GM12878 (cell line): ENCODE data around the gene CTBS. TPM values are rescaled to one million over a fixed set of nuclear protein-coding genes. Genes with fewer than 3 reads are reported as not detected.

Experiments
- ATAC-seq: fragments of 200-7000 bp; cut with Tn5 transposase; 3 replicates; pipeline ENCODE4 v1.9.1; 2020; ENCODE audit warnings: mild to moderate bottlenecking, moderate library complexity
- BruUV-seq: library from RNA; stranded (reverse); fragments of 400-500 nt; replicated peaks from 2 replicates; lab custom pipeline; 2021; lab: Mats Ljungman, UMichigan
- CTCF ChIA-PET: fragments of 300-600 bp; sonication (Branson Sonifier 250); formaldehyde crosslinking; extraction: SDS; loops from one replicate; lab custom pipeline; 2021; ENCODE audit warnings: inconsistent platforms; lab: Yijun Ruan, JAX
- POLR2A ChIA-PET: fragments of 350-600 bp; formaldehyde crosslinking; extraction: SDS; loops from one replicate; lab custom pipeline; 2021; ENCODE audit warnings: inconsistent platforms; lab: Charles Lee
- RAD21 ChIA-PET: fragments of 300-600 bp; sonication (Branson Sonifier 250); formaldehyde crosslinking; loops from one replicate; lab custom pipeline; 2023; ENCODE audit warnings: antibody characterized with exemption; ENCODE audit not compliant: unreplicated experiment; lab: Charles Lee
- SMC1A ChIA-PET: fragments of 300-600 bp; sonication (Branson Sonifier 250); formaldehyde crosslinking; loops from one replicate; lab custom pipeline; 2023; ENCODE audit not compliant: unreplicated experiment, uncharacterized antibody; lab: Charles Lee
- DNase-seq: peaks from one replicate; pipeline ENCODE4 v3.0.0-alpha.2; 2011; ENCODE audit warnings: low read depth, low spot score
- FAIRE-seq: peaks from 3 replicates; lab custom pipeline; 2011; peaks lifted over from hg19 to GRCh38; lab: Jason Lieb, UNC
- H2AFZ ChIP-seq: 2 replicates; pipeline ENCODE4 v1.6.0; 2011; ENCODE audit warnings: low read depth, low read length, control low read depth; ENCODE audit not compliant: control insufficient read depth
- H3K27ac ChIP-seq: 2 replicates; pipeline ENCODE4 v1.5.1; 2011; ENCODE audit warnings: control low read depth; ENCODE audit not compliant: control insufficient read depth, insufficient read depth
- H3K27me3 ChIP-seq, 2 experiments: replicated peaks in 1 of 2; 2 replicates each; pipeline versions ENCODE4 v1.6.0 to v1.6.1; 2011; ENCODE audit warnings: low read length in 1 of 2; ENCODE audit not compliant: control insufficient read depth in 2 of 2, insufficient read depth in 2 of 2
- H3K36me3 ChIP-seq, 2 experiments: 2 replicates each; pipeline ENCODE4 v1.5.1; 2011; ENCODE audit warnings: low read length in 1 of 2; ENCODE audit not compliant: control insufficient read depth in 2 of 2, insufficient read depth in 2 of 2
- H3K4me1 ChIP-seq: 2 replicates; pipeline ENCODE4 v1.6.1; 2011; ENCODE audit warnings: mild to moderate bottlenecking, low read length, moderate library complexity, mixed read lengths; ENCODE audit not compliant: control insufficient read depth, insufficient read depth
- H3K4me2 ChIP-seq: 2 replicates; pipeline ENCODE4 v1.6.0; 2011; ENCODE audit warnings: control low read depth; ENCODE audit not compliant: control insufficient read depth, insufficient read depth
- H3K4me3 ChIP-seq: fragments of 200-600 bp; sonication (generic); 2 replicates; pipeline ENCODE4 v1.5.1; 2016
- H3K79me2 ChIP-seq: 2 replicates; pipeline ENCODE4 v1.6.0; 2011; ENCODE audit warnings: low read length; ENCODE audit not compliant: control insufficient read depth, insufficient read depth
- H3K9ac ChIP-seq: 2 replicates; pipeline ENCODE4 v1.8.0; 2011; ENCODE audit warnings: low read length, control low read depth, mixed read lengths; ENCODE audit not compliant: control insufficient read depth, insufficient read depth
- H3K9me3 ChIP-seq: replicated peaks from 3 replicates; pipeline ENCODE4 v1.5.1; 2011; ENCODE audit warnings: mild to moderate bottlenecking, low read length; ENCODE audit not compliant: control insufficient read depth, insufficient read depth
- H4K20me1 ChIP-seq: 2 replicates; pipeline ENCODE4 v1.6.0; 2011; ENCODE audit not compliant: control insufficient read depth, insufficient read depth
- ATF2 ChIP-seq: IDR thresholded peaks from 2 replicates; pipeline ENCODE4 v1.6.1; 2012; ENCODE audit warnings: low read length, inconsistent platforms
- CHD2 ChIP-seq: IDR thresholded peaks from 2 replicates; pipeline ENCODE4 v1.6.1; 2011; ENCODE audit warnings: low read depth, low read length, improper control_type of control experiment, borderline replicate concordance
- CREB1 ChIP-seq: IDR thresholded peaks from 2 replicates; pipeline ENCODE4 v1.6.1; 2012; ENCODE audit warnings: low read depth, mild to moderate bottlenecking, inconsistent platforms
- DPF2 ChIP-seq: fragments of 450-650 bp; IDR thresholded peaks from 2 replicates; pipeline ENCODE4 v1.6.1; 2017; ENCODE audit warnings: mild to moderate bottlenecking
- HCFC1 ChIP-seq: fragments of 150-350 bp; IDR thresholded peaks from 2 replicates; pipeline ENCODE4 v1.6.1; 2014; ENCODE audit warnings: low read length
- HDAC2 ChIP-seq: fragments of 200-600 bp; sonication (generic); IDR thresholded peaks from 2 replicates; pipeline ENCODE4 v1.6.1; 2017
- IKZF1 ChIP-seq: fragments of 450-650 bp; conservative IDR thresholded peaks from 2 replicates; pipeline ENCODE4 v1.6.1; 2017; ENCODE audit warnings: antibody characterized with exemption, mild to moderate bottlenecking
- KLF5 ChIP-seq: fragments of 450-650 bp; IDR thresholded peaks from 2 replicates; pipeline ENCODE4 v1.6.1; 2014; ENCODE audit warnings: mild to moderate bottlenecking; ENCODE audit not compliant: partially characterized antibody
- MEF2A ChIP-seq: IDR thresholded peaks from 2 replicates; pipeline ENCODE4 v1.6.1; 2011; ENCODE audit warnings: low read depth, mild to moderate bottlenecking, low read length, moderate library complexity; ENCODE audit not compliant: insufficient read depth
- NRF1 ChIP-seq: conservative IDR thresholded peaks from 2 replicates; pipeline ENCODE4 v1.6.1; 2011; ENCODE audit warnings: mild to moderate bottlenecking, low read depth, low read length, improper control_type of control experiment
- PAX8 ChIP-seq: fragments of 450-650 bp; IDR thresholded peaks from 2 replicates; pipeline ENCODE4 v1.6.1; 2017; ENCODE audit warnings: mild to moderate bottlenecking, moderate library complexity
- RCOR1 ChIP-seq: conservative IDR thresholded peaks from 2 replicates; pipeline ENCODE4 v1.6.1; 2012; ENCODE audit warnings: low read depth, low read length, improper control_type of control experiment
- SMC3 ChIP-seq: IDR thresholded peaks from 2 replicates; pipeline ENCODE4 v1.6.1; 2011; ENCODE audit warnings: low read length, improper control_type of control experiment, borderline replicate concordance
- TAF1 ChIP-seq: IDR thresholded peaks from 2 replicates; pipeline ENCODE4 v1.6.1; 2011; ENCODE audit warnings: mild to moderate bottlenecking, low read depth, low read length, borderline replicate concordance
- TARDBP ChIP-seq: IDR thresholded peaks from 2 replicates; pipeline ENCODE4 v1.6.1; 2016; ENCODE audit warnings: borderline replicate concordance
- TBL1XR1 ChIP-seq: IDR thresholded peaks from 2 replicates; pipeline ENCODE4 v1.6.1; 2012; ENCODE audit warnings: low read depth, low read length, improper control_type of control experiment
- ZBED1 ChIP-seq: IDR thresholded peaks from 2 replicates; pipeline ENCODE4 v1.6.1; 2016; ENCODE audit warnings: borderline replicate concordance
- WGBS: methylation state at CpG from one replicate; pipeline ENCODE4 v1.1.6; 2016; ENCODE audit warnings: low lambda C conversion rate; ENCODE audit not compliant: insufficient replicate concordance, insufficient coverage; ENCODE audit errors: missing lambda C conversion rate; 5-methylcytosine and 5-hydroxymethylcytosine counted together
- in situ Hi-C: fragments of 300-500 bp; cut with MboI; formaldehyde crosslinking; loops from 9 replicates; pipeline ENCODE4 v1.14.3; 2018; ENCODE audit warnings: mixed read lengths
- intact Hi-C: fragments of 100-400 bp; cut with micrococcal nuclease; formaldehyde crosslinking; loops from one replicate; pipeline ENCODE4 v1.14.2; 2022; ENCODE audit not compliant: unreplicated experiment
- polyA plus RNA-seq, 11 experiments: library from polyadenylated mRNA; depleted of rRNA in 4 of 11; unstranded in 6 of 11; stranded (reverse) in 5 of 11; fragments of >200 nt; fragmentation: Nextera tagmentation in 4 of 11; fragmentation: Illumina TruSeq in 1 of 11; extraction: Ambion mirVana in 4 of 11; extraction: Trizol in 1 of 11; gene quantifications; 1 replicate in 1 of 11; 2 replicates in 10 of 11; pipeline versions ENCODE4 v1.2.1 to v1.2.3, GENCODE V29; 2011 to 2016; ENCODE audit warnings: inconsistent platforms in 2 of 11, missing spikeins in 2 of 11, low read depth in 1 of 11
- total RNA-seq, 4 experiments: library from RNA; depleted of rRNA in 3 of 4; stranded (reverse); fragments of >200 nt in 3 of 4; fragmentation: Illumina TruSeq in 1 of 4; extraction: Trizol in 1 of 4; gene quantifications; 2 replicates each; pipeline versions ENCODE4 v1.2.1 to v1.2.3, GENCODE V29; 2013 to 2021

The CTBS gene
- total and polyA plus RNA-seq, 10 of the 15 experiments (the other 5 are each of a cell fraction or from before 2014, with no cell fraction given): 4.3 to 21.2 (median 12.3) TPM

- ChIA-PET SMC1A (interaction anchor here (0.6 to 1.3 kb wide), 2 partner anchors 67 to 162 kb away, joined by 3 read pairs; no protein-coding TSS in a partner anchor), RAD21 (interaction anchor here (1.0 to 1.2 kb wide), 2 partner anchors 28 to 245 kb away, joined by 3 read pairs; no protein-coding TSS in a partner anchor), CTCF (interaction anchor here (1.0 kb wide), 1 partner anchor 15 kb away, joined by 3 read pairs; no protein-coding TSS in a partner anchor), POLR2A (no interaction called here)
- intact Hi-C loops: no loop called here
- in situ Hi-C loops: no loop called here
- no TSS peak for BruUV-seq
- Histone ChIP-seq H3K4me2 (no peak overlapping the region), H3K27ac (no peak overlapping the region), H3K9me3 (peaks cover 2% of the 10 kb centered on the region; the same call in 1 of the 3 replicates), H4K20me1 (no peaks in the 10 kb centered on the region), H3K79me2 (peaks cover 29% of the 10 kb centered on the region), H3K27me3 (no peaks in the 10 kb centered on the region)
- WGBS: 97% methylated on average over 4 of the region's 4 CpGs
- DNase-seq (no peak), FAIRE-seq (no peak), ATAC-seq (no peak)
- TF ChIP-seq KLF5 (no peak), HCFC1 (no peak), CHD2 (no peak), TAF1 (no peak), TARDBP (no peak), PAX8 (no peak), DPF2 (no peak), IKZF1 (no peak), CREB1 (no peak), MEF2A (no peak), TBL1XR1 (no peak), SMC3 (no peak), NRF1 (no peak), ZBED1 (no peak), RCOR1 (no peak), ATF2 (no peak), HDAC2 (no peak)
- TF ChIP-seq, all 136 proteins: peak for 0
- H3K4me3 ChIP-seq: no peak overlapping the region
- no peak overlapping the region for H2AFZ ChIP-seq
- no peak overlapping the region for H3K9ac ChIP-seq
- H3K4me1 ChIP-seq: no peaks in the 10 kb centered on the region
- H3K36me3 ChIP-seq: no peaks in the 10 kb centered on the region; a peak in 1 of 4 replicates
Measured at GRCh38 chr1:84509029-84509428, 65.2 kb downstream of the CTBS start.
